HK-2 (cell line): ENCODE data around the gene MMP21.

Experiments used
- DNase-seq: peaks from one replicate; pipeline ENCODE4 v3.0.0-alpha.2; 2018; ENCODE audit not compliant: unreplicated experiment

The MMP21 gene

DNA sequence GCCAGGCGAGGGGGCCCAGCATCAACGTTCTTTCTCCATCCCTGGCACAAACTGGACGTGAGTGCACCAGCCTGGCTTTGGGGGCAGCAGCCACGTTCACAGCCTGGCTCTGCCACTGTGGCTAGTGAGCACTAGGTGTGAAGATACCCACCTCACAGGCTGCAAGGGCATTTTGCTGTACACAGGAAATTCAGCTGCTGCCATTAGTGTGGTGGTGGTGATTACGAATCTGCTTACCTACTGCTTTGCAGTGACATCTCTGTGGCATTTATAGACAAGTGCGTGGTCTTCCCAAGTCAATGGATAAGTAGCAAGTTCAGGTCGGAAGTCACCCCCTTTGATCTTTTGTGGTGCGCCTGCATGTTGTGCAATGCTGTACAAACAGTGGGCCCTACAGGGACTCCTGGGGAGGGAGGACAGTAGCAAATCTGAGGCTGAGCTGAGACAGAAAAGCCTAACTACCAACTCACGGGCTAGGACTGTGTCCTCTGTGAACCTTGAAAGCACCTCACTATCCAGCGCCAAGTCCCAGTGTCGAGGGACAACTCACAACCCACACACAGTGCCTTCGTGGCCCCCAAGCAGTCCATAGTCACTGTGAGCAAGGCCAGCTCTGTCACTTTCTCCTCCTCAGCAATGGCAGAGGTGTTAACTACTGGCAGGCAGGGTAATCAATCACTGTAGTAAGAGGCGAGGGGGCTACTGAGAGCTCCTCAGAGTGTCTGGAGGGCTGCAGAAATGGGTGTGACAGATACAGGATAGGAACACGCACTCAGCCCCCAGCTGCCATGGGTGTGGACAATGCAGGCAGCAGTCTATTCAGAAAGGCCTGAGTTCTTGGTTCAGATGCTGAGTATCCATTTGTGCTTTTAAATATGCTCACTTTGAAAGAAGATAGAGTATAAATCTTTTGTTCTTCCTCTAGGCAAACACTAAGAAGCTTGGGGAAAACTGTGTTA, 17.0 kb upstream of the MMP21 start:
- no peak for DNase-seq

DNA sequence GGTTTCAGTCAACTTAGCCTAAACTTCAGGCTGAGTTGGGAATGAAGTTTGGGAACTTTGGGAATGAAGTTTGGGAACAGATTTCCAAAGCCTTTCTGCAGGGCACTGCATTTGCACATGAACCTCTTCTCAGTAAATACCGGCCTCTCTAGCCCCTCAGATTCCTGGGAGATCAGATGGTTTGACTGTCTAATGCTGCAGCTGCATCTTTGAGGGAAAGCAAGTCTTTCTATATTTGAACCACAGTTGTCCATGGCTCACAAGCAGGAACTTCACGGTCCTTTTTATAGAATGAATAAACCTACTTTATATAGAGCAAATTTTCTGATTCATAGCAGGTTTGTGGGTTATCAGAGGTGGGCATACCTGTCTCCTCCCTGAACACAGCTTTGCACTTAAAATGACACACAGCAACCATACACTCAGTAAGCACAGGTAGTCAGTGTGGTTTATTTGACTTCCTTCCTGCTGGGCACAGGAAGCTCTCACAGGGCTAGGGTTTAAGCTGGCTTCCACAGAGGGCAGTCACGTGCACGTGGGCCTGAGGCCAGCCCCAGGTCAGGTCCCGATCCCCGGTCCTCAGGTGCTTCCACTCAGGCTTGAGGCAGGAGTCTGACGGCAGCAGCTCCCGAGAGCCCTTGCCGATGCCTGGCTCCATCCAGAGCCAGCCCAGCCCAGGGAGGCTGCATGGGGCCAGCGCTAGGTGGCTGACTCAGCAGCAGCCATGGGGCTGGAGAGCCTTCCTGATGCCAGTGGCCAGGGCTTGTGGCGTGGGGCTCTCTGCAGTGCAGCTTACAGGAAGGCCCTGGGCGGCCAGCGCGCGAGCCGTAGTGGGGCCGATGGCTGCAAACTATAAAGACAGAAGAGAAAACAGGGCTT, 12.8 kb upstream of the MMP21 start:
- no peak for DNase-seq

DNA sequence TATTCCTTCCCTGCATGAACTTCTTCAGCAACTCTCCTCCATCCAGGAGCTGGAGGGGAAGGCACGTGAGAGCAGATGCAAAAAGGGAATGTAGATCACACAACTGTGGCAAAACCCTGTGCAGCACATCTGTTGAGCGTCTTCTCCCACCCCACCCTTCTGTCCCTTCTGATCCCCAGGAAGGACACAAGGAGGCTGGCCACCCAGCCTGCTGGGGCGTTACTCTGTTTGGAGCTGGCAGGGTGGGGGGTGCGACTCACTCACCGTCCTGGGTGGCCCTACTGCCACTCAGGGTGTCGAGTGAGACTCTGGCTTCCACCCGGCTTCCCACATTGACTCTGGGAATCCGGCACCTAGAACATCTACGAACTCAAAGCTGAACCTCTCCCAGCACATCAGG, 10.2 kb upstream of the MMP21 start:
- DNase-seq, result no peak

- DNase-seq, result no peak
These were observed 8.3 kb upstream of the MMP21 start for GRCh38 chr10:125783957-125784356.

- DNase-seq, result no peak
These were observed 7.8 kb upstream of the MMP21 start for GRCh38 chr10:125783408-125783807.

DNA sequence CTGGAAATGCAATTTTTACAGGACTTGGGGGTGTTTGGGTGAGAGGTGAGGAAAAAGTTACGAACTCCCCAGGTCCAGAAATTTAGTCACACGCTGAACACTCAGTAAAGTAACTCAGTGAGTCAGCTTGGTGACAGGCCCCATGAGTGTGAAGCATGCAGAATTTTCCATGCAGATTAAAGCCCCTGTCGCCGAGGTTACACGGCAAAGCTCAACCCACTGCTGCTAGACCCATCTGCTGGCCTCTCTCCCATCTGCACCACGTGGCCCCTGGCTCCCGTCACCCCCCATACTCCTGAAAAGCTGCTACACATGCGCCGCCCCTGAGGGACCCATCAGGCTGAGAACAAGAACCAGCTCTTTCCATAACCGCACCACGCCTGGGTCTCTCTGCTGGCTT, 7.0 kb upstream of the MMP21 start:
- DNase-seq, result no peak

DNA sequence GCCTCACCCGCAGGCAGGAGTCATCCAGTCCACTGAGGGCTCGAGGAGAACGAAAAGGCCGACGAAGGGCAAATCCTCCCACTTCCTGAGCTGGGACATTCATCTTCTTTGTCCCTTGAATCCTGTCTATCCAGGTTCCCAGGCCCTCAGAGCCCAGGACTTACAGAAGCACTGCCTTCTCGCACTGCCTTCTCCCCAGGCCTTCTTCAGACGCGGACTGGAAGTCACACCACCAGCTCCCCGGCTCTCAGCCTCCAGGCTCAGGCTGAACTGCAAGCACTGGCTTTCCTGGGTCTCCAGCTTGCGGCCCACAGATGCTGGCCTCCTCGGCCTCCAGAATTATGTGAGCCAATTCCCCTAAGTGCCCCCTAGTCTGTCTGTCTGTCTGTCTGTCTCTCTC, 6.4 kb upstream of the MMP21 start:
- no peak for DNase-seq

DNA sequence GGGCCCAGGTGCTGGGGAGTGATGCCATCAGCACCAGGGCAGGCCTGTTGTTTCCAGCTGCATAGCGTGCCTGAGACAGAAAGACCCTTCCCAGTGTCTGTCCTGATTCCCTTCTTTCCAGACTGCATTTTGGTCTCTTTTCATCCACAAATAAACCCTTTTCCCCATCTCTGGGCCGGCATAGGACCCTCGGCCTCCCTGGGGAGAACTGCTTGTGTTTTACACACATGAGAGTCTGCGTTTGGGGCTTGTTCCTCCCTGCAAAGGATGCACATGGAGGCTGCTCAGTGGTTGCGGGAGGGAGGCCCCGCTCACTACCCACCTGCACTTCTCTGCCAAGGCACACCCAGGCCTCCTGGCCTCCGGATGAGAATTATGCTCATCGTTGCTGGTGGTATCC, 5.8 kb upstream of the MMP21 start:
- no peak for DNase-seq

DNA sequence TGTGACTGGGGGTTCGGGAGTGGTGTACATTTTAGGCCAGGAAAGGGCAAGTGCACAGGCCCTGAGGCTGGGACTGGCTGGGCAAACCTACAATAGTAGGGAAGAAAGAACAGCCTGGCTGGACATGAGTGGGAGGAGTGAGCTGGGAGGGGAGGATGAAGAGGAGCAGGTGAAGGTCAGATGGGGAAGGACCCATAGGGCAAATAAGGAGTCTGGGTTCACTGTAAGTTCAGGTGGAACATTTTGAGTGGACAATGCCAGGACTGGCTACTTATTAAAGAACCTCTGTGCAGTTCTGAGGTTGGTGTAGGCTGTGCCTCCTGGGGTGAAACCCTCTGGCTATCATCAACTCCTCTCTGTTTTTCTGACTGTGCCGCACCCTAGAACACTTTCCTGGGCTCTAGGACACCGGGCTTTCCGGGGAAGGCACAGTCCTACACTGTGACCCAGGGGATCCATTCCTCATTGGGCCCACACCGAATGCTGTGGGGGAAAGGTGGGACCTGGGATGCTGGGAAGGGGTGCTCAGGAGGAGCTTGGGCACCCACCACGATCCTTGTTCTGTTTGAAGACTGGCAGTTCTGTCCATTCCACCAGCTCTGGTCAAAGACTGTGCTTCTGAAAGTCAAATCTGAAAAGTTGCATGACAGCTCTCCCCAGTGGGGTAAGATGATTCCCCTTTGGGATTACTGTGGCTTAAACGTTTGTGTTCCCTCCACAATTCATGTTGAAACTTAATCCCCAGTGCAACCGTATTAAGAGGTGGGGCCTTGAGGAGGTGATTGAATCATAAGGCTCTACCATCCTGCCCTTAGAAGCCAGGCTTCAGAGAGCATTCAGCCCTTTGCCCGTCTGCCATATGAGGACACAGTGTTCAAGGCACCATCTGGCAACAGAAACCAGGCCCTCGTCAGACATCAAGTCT, 4.0 kb upstream of the MMP21 start:
- DNase-seq, result no peak

- no peak for DNase-seq
These were observed 2.9 kb upstream of the MMP21 start for GRCh38 chr10:125778556-125778955.

DNA sequence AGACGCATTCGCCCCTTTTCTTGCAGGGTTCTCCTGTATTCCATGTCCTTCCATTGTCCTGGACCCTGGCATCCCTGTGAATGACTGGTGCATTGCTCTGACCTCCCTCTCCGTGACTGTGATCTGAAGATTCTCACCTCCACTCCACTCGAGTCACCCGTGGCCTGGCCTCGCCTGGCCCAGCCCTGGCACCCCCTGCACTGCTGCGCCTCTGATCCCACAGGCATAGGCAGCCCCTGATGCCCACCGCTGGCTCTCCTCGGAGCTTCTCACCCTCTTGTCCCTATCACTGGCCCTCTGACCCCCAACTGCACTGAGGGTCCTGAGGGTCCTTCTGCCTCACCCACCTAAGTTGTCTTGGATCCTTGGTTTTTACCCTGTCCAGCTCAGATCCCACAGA, 2.2 kb upstream of the MMP21 start:
- no peak for DNase-seq

GRCh38 chr10:125774581-125775191, 935 bp downstream of the MMP21 start:
- DNase-seq, result no peak

DNA sequence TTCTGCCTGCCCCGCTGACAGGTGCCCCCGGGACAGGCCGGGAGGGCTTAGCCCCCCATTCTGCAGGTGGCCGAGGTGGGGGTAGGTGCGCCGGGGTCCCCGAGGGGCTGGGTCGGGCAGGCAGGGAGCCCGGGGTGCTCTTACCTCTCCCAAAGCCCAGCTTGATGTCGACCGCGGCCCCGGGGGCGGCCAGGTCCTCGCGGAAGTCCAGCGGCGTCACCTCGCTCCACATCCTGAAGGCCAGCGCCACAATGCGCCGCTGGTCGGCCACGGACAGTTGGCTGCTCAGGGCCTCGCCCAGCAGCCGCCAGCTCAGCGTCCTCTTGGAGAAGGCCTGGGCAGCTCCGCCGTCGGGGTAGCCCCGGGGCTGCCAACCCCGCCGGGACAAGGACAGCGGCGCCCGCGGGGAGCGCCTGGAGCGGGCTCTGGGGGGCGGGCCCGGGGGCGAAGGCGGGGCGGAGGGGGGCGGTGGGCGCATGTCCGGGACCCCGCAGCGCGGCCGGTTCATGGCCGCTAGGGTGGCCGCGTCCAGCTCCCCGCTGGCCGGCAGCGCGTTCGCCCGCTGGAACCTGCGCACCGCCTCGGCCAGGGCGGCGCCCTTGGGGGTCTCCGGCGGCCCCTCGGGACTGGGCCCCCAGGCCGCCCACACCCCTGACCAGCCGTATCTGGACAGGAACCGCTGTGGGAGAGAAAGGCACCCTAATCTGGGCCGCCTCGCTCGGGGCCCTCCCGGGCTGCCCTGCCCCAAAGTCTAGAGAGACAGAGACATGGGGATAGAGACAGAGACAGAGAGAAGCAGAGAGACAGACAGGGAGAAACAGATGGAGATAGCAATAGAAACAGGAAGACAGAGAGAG, 1.7 kb downstream of the MMP21 start:
- no peak for DNase-seq

GRCh38 chr10:125772864-125773180, 2.8 kb downstream of the MMP21 start:
- no peak for DNase-seq

GRCh38 chr10:125772112-125772863, 3.3 kb downstream of the MMP21 start:
- DNase-seq, result no peak

DNA sequence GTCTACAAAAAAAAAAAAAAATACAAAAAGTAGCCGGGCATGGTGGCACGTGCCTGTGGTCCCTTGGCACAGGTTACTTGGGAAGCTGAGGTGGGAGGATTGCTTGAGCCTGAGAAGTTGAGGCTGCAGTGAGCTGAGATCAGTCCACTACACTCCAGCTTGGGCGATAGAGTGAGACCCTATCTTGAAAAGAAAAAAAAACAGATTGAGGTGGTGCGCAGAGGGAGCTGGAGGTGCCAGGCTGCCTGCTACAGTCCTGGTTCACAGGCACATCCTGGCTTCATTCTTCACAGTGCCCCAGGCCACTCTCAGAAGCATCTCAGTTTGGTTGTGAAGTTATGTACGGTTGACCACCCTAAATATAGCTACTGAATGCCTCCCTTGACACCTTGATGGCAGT, 4.8 kb downstream of the MMP21 start:
- DNase-seq, result no peak

DNA sequence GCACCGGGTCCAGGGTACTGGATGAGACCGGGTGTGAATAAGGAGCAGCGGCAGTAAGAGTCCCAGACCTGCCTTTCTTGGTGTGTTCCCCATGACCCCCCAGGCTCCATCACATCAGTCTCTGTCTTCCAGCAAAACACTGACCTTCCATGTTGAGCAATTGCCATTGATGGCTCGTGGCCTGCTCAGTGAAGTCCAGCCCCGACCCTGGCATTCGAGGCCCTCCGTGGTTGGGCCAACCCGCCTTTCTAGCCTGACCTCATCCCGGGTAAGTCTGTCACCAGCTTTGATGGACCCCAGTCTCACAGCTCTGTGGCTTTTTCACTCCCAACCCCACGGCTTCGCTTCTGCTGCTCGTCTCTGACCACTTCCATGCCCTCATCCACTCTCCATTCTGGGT, 6.4 kb downstream of the MMP21 start:
- no peak for DNase-seq

- DNase-seq, result no peak
These were observed 7.3 kb downstream of the MMP21 start for GRCh38 chr10:125768219-125768855.

DNA sequence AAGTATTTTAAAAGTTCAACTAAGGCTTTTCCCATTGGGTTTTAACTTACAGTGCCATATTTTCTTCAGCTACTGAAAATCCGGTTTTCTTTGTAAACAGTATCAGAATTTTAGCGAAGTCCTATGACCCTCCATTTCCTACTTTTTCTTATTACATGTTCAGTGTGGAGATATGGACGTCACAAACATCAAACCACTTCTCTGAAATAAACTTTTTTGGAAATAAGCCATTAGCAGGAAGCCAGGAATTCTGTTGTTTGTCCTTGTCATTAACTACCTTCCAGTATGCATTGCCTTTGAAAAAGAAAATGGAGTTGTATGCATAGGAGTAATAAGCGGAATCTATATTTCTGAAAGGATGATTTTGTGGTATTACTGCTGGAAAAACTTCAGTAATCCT, 9.1 kb downstream of the MMP21 start:
- no peak for DNase-seq
